Erythroblast (primary cell): ENCODE data around the gene ALKBH1.
"Not testable (repeated sequence)": the region's sequence is repeated elsewhere in the genome, so short reads cannot be mapped to it uniquely, and the experiment has no call there.

Source experiments
- GATA1 ChIP-seq: IDR thresholded peaks from 2 replicates; pipeline ENCODE4 v1.6.1; 2011; ENCODE audit warnings: low read depth, mild to moderate bottlenecking, control low read depth, low read length, moderate library complexity
- POLR2A ChIP-seq: IDR thresholded peaks from 2 replicates; pipeline ENCODE4 v1.6.1; 2011; ENCODE audit warnings: mild to moderate bottlenecking, low read length

DNA sequence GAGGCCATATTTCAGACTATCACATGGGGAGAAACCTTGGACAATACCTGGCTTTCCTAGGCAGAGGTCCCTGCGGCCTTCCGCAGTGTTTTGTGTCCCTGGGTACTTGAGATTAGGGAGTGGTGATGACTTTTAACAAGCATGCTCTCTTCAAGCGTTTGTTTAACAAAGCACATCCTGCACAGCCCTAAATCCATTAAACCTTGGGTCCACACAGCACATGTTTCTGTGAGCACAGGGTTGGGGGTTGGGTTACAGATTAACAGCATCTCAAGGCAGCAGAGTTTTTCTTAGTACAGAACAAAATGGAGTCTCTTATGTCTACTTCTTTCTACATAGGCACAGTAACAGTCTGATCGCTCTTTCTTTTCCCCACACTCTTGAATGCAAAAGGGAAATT lies 72.0 kb downstream of the ALKBH1 start:
- not testable (repeated sequence) for TF ChIP-seq POLR2A, GATA1
